ENCODE results near the gene KCNJ3.

KCNJ3 gene

GRCh38 chr2:154758871-154759270, 60.4 kb downstream of the KCNJ3 start:
- no peak overlapping the region for H3K4me3 ChIP-seq (ENCODE audit: insufficient read depth, low read depth, low read length, poor library complexity, severe bottlenecking)
- no peak for DNase-seq
- H3K27ac ChIP-seq (ENCODE audit: insufficient read depth, low read length, poor library complexity, severe bottlenecking), result no peak overlapping the region
- H3K4me1 ChIP-seq (ENCODE audit: control insufficient read depth, insufficient read depth, low read length, poor library complexity, severe bottlenecking), result no peaks in the 10 kb centered on the region
- H3K9me3 ChIP-seq (ENCODE audit: control insufficient read depth, low read length), result no peaks in the 10 kb centered on the region
- no peaks in the 10 kb centered on the region for H3K27me3 ChIP-seq (replicated peaks; ENCODE audit: control insufficient read depth, insufficient read depth, low read length, poor library complexity, severe bottlenecking)
- H3K36me3 ChIP-seq (ENCODE audit: control insufficient read depth, insufficient read depth, low read length), result no peaks in the 10 kb centered on the region

GRCh38 chr2:154762638-154763037, 64.1 kb downstream of the KCNJ3 start:
- Histone ChIP-seq H3K4me1 (ENCODE audit: control insufficient read depth, insufficient read depth, low read length, poor library complexity, severe bottlenecking) (no peaks in the 10 kb centered on the region), H3K27ac (ENCODE audit: insufficient read depth, low read length, poor library complexity, severe bottlenecking) (no peak overlapping the region), H3K4me3 (ENCODE audit: insufficient read depth, low read depth, low read length, poor library complexity, severe bottlenecking) (no peak overlapping the region), H3K36me3 (ENCODE audit: control insufficient read depth, insufficient read depth, low read length) (no peaks in the 10 kb centered on the region), H3K9me3 (ENCODE audit: control insufficient read depth, low read length) (no peaks in the 10 kb centered on the region), H3K27me3 (replicated peaks; ENCODE audit: control insufficient read depth, insufficient read depth, low read length, poor library complexity, severe bottlenecking) (no peaks in the 10 kb centered on the region)
- no peak for DNase-seq

GRCh38 chr2:154771664-154772284, 73.3 kb downstream of the KCNJ3 start:
- no peak for DNase-seq

GRCh38 chr2:154776825-154777224, 78.3 kb downstream of the KCNJ3 start:
- Histone ChIP-seq H3K27ac (ENCODE audit: insufficient read depth, low read length, poor library complexity, severe bottlenecking) (no peak overlapping the region), H3K4me3 (ENCODE audit: insufficient read depth, low read depth, low read length, poor library complexity, severe bottlenecking) (no peak overlapping the region), H3K9me3 (ENCODE audit: control insufficient read depth, low read length) (no peaks in the 10 kb centered on the region), H3K27me3 (replicated peaks; ENCODE audit: control insufficient read depth, insufficient read depth, low read length, poor library complexity, severe bottlenecking) (no peaks in the 10 kb centered on the region), H3K4me1 (ENCODE audit: control insufficient read depth, insufficient read depth, low read length, poor library complexity, severe bottlenecking) (no peaks in the 10 kb centered on the region), H3K36me3 (ENCODE audit: control insufficient read depth, insufficient read depth, low read length) (no peaks in the 10 kb centered on the region)
- no peak for DNase-seq

More at GRCh38 chr2:154771664-154772284, 73.3 kb downstream of the KCNJ3 start:
- H3K9me3 ChIP-seq (ENCODE audit: control insufficient read depth, low read length), result no peaks in the 10 kb centered on the region
- H3K36me3 ChIP-seq (ENCODE audit: control insufficient read depth, insufficient read depth, low read length), result no peaks in the 10 kb centered on the region
- no peak overlapping the region for H3K4me3 ChIP-seq (ENCODE audit: insufficient read depth, low read depth, low read length, poor library complexity, severe bottlenecking)
- no peak overlapping the region for H3K27ac ChIP-seq (ENCODE audit: insufficient read depth, low read length, poor library complexity, severe bottlenecking)
- no peaks in the 10 kb centered on the region for H3K27me3 ChIP-seq (replicated peaks; ENCODE audit: control insufficient read depth, insufficient read depth, low read length, poor library complexity, severe bottlenecking)
- H3K4me1 ChIP-seq (ENCODE audit: control insufficient read depth, insufficient read depth, low read length, poor library complexity, severe bottlenecking), result no peaks in the 10 kb centered on the region

- DNase-seq, result no peak
- no peaks in the 10 kb centered on the region for H3K27me3 ChIP-seq (replicated peaks; ENCODE audit: control insufficient read depth, insufficient read depth, low read length, poor library complexity, severe bottlenecking)
Observed at GRCh38 chr2:154794406-154794805, 95.9 kb downstream of the KCNJ3 start.

GRCh38 chr2:154795651-154796050, 97.2 kb downstream of the KCNJ3 start:
- Histone ChIP-seq H3K4me1 (ENCODE audit: control insufficient read depth, insufficient read depth, low read length, poor library complexity, severe bottlenecking) (no peaks in the 10 kb centered on the region), H3K27ac (ENCODE audit: insufficient read depth, low read length, poor library complexity, severe bottlenecking) (no peak overlapping the region), H3K27me3 (replicated peaks; ENCODE audit: control insufficient read depth, insufficient read depth, low read length, poor library complexity, severe bottlenecking) (no peaks in the 10 kb centered on the region), H3K4me3 (ENCODE audit: insufficient read depth, low read depth, low read length, poor library complexity, severe bottlenecking) (no peak overlapping the region), H3K9me3 (ENCODE audit: control insufficient read depth, low read length) (no peaks in the 10 kb centered on the region), H3K36me3 (ENCODE audit: control insufficient read depth, insufficient read depth, low read length) (no peaks in the 10 kb centered on the region)
- DNase-seq, result no peak

More at GRCh38 chr2:154794406-154794805, 95.9 kb downstream of the KCNJ3 start:
- no peaks in the 10 kb centered on the region for H3K36me3 ChIP-seq (ENCODE audit: control insufficient read depth, insufficient read depth, low read length)
- no peaks in the 10 kb centered on the region for H3K9me3 ChIP-seq (ENCODE audit: control insufficient read depth, low read length)
- H3K4me3 ChIP-seq (ENCODE audit: insufficient read depth, low read depth, low read length, poor library complexity, severe bottlenecking), result no peak overlapping the region
- no peaks in the 10 kb centered on the region for H3K4me1 ChIP-seq (ENCODE audit: control insufficient read depth, insufficient read depth, low read length, poor library complexity, severe bottlenecking)
- no peak overlapping the region for H3K27ac ChIP-seq (ENCODE audit: insufficient read depth, low read length, poor library complexity, severe bottlenecking)

GRCh38 chr2:154804451-154804850, 106.0 kb downstream of the KCNJ3 start:
- Histone ChIP-seq H3K9me3 (ENCODE audit: control insufficient read depth, low read length) (no peaks in the 10 kb centered on the region), H3K4me3 (ENCODE audit: insufficient read depth, low read depth, low read length, poor library complexity, severe bottlenecking) (no peak overlapping the region), H3K36me3 (ENCODE audit: control insufficient read depth, insufficient read depth, low read length) (no peaks in the 10 kb centered on the region), H3K27me3 (replicated peaks; ENCODE audit: control insufficient read depth, insufficient read depth, low read length, poor library complexity, severe bottlenecking) (no peaks in the 10 kb centered on the region), H3K4me1 (ENCODE audit: control insufficient read depth, insufficient read depth, low read length, poor library complexity, severe bottlenecking) (no peaks in the 10 kb centered on the region), H3K27ac (ENCODE audit: insufficient read depth, low read length, poor library complexity, severe bottlenecking) (no peak overlapping the region)
- no peak for DNase-seq

- DNase-seq, result no peak
- no peaks in the 10 kb centered on the region for H3K9me3 ChIP-seq (ENCODE audit: control insufficient read depth, low read length)
- H3K36me3 ChIP-seq (ENCODE audit: control insufficient read depth, insufficient read depth, low read length), result no peaks in the 10 kb centered on the region
- H3K4me3 ChIP-seq (ENCODE audit: insufficient read depth, low read depth, low read length, poor library complexity, severe bottlenecking), result no peak overlapping the region
- H3K27ac ChIP-seq (ENCODE audit: insufficient read depth, low read length, poor library complexity, severe bottlenecking), result no peak overlapping the region
- no peaks in the 10 kb centered on the region for H3K4me1 ChIP-seq (ENCODE audit: control insufficient read depth, insufficient read depth, low read length, poor library complexity, severe bottlenecking)
- H3K27me3 ChIP-seq (replicated peaks; ENCODE audit: control insufficient read depth, insufficient read depth, low read length, poor library complexity, severe bottlenecking), result no peaks in the 10 kb centered on the region
Observed at GRCh38 chr2:154813636-154814035, 115.1 kb downstream of the KCNJ3 start.

GRCh38 chr2:154814856-154815255, 116.4 kb downstream of the KCNJ3 start:
- Histone ChIP-seq H3K27ac (ENCODE audit: insufficient read depth, low read length, poor library complexity, severe bottlenecking) (no peak overlapping the region), H3K4me3 (ENCODE audit: insufficient read depth, low read depth, low read length, poor library complexity, severe bottlenecking) (no peak overlapping the region), H3K4me1 (ENCODE audit: control insufficient read depth, insufficient read depth, low read length, poor library complexity, severe bottlenecking) (no peaks in the 10 kb centered on the region), H3K27me3 (replicated peaks; ENCODE audit: control insufficient read depth, insufficient read depth, low read length, poor library complexity, severe bottlenecking) (no peaks in the 10 kb centered on the region), H3K9me3 (ENCODE audit: control insufficient read depth, low read length) (no peaks in the 10 kb centered on the region), H3K36me3 (ENCODE audit: control insufficient read depth, insufficient read depth, low read length) (no peaks in the 10 kb centered on the region)
- no peak for DNase-seq

- no peaks in the 10 kb centered on the region for H3K4me1 ChIP-seq (ENCODE audit: control insufficient read depth, insufficient read depth, low read length, poor library complexity, severe bottlenecking)
- H3K27me3 ChIP-seq (replicated peaks; ENCODE audit: control insufficient read depth, insufficient read depth, low read length, poor library complexity, severe bottlenecking), result no peaks in the 10 kb centered on the region
- DNase-seq, result no peak
- H3K36me3 ChIP-seq (ENCODE audit: control insufficient read depth, insufficient read depth, low read length), result no peaks in the 10 kb centered on the region
- no peaks in the 10 kb centered on the region for H3K9me3 ChIP-seq (ENCODE audit: control insufficient read depth, low read length)
- H3K4me3 ChIP-seq (ENCODE audit: insufficient read depth, low read depth, low read length, poor library complexity, severe bottlenecking), result no peak overlapping the region
- no peak overlapping the region for H3K27ac ChIP-seq (ENCODE audit: insufficient read depth, low read length, poor library complexity, severe bottlenecking)
Observed at GRCh38 chr2:154825358-154825757, 126.9 kb downstream of the KCNJ3 start.

Measured in effector memory CD4-positive, alpha-beta T cell (primary cell).